HG02970 (cell line): ENCODE results near the gene SAP30BP.

Experiments used
- ATAC-seq: cut with Tn5 transposase; IDR thresholded peaks from one replicate; pipeline ENCODE4 v1.9.1; 2021; ENCODE audit warnings: mild to moderate bottlenecking, moderate library complexity, moderate number of reproducible peaks; ENCODE audit not compliant: unreplicated experiment, low FRiP score

Gene SAP30BP

GRCh38 chr17:75666959-75667790 is at the start of gene SAP30BP, which contains the start of gene RECQL5:
Gene SAP30BP, plus strand, starts transcription at chr17:75667338. Its CDS starts 35 bp downstream, at chr17:75667373.
Gene RECQL5, minus strand, starts transcription at chr17:75667154. Its CDS starts 597 bp downstream, at chr17:75666557.
- peak; percentile 82 for ATAC-seq

GRCh38 chr17:75617675-75618074 is 49.5 kb upstream of the SAP30BP start:
- no peak for ATAC-seq

GRCh38 chr17:75619506-75620431 is 47.4 kb upstream of the SAP30BP start:
- ATAC-seq = no peak

- ATAC-seq = no peak
Observed at GRCh38 chr17:75621489-75621888, 45.6 kb upstream of the SAP30BP start.

GRCh38 chr17:75622076-75622475 is 45.1 kb upstream of the SAP30BP start:
- ATAC-seq = no peak

GRCh38 chr17:75622771-75623273 is 44.3 kb upstream of the SAP30BP start:
- ATAC-seq = no peak

- no peak for ATAC-seq
Observed at GRCh38 chr17:75623386-75623785, 43.8 kb upstream of the SAP30BP start.

GRCh38 chr17:75624021-75624420 is 43.1 kb upstream of the SAP30BP start:
- ATAC-seq = no peak

- no peak for ATAC-seq
Observed at GRCh38 chr17:75624714-75625345, 42.3 kb upstream of the SAP30BP start.

- ATAC-seq = no peak
Observed at GRCh38 chr17:75625813-75626486, 41.2 kb upstream of the SAP30BP start.

- no peak for ATAC-seq
Observed at GRCh38 chr17:75626496-75627038, 40.6 kb upstream of the SAP30BP start.

- no peak for ATAC-seq
Observed at GRCh38 chr17:75627094-75627493, 40.0 kb upstream of the SAP30BP start.

GRCh38 chr17:75628425-75628824 is 38.7 kb upstream of the SAP30BP start:
- ATAC-seq = no peak

- ATAC-seq = no peak
Observed at GRCh38 chr17:75629157-75629556, 38.0 kb upstream of the SAP30BP start.

- ATAC-seq = no peak
Observed at GRCh38 chr17:75630071-75630917, 36.8 kb upstream of the SAP30BP start.

GRCh38 chr17:75631353-75631752 is 35.8 kb upstream of the SAP30BP start:
- no peak for ATAC-seq

- no peak for ATAC-seq
Observed at GRCh38 chr17:75632428-75632827, 34.7 kb upstream of the SAP30BP start.

GRCh38 chr17:75632863-75633485 is 34.2 kb upstream of the SAP30BP start, which contains the start of gene SMIM5:
Gene SMIM5, plus strand, starts transcription at chr17:75633434. Its CDS starts 6,768 bp downstream, at chr17:75640202.
- no peak for ATAC-seq
